ENCODE measurements around the gene TLE3.

TLE3 gene

DNA sequence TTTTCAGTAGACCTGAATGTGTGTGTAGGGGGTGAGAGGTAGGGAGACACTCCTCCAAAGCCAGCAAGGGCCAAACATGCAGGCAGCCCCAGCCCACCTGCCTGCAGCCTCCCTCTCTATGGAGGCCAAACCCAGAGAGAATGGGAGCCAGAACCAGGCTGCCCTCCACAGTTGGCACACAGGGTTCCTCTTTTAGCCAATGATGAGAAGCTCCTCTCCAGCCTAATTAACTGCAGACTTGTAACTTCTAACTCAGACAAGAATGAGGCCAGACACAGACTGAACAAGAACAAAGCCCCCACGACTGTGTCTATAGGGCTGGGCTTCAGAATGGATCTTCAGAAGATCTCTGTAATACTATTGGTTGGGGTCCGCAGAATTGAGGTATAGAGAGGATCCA lies 12.3 kb upstream of the TLE3 start:
- Histone ChIP-seq H3K36me3 (ENCODE audit: control insufficient read depth in 2 of 2, insufficient read depth in 2 of 2, low read length in 2 of 2) (no peaks in the 10 kb centered on the region), H3K9me3 (ENCODE audit: control insufficient read depth in 2 of 2, low read length in 2 of 2) (no peaks in the 10 kb centered on the region), H3K4me3 (ENCODE audit: low read length in 2 of 2) (no peak overlapping the region), H3K27me3 (ENCODE audit: control insufficient read depth in 1 of 2, insufficient read depth in 2 of 2, low read length in 2 of 2) (no peaks in the 10 kb centered on the region), H3K4me1 (ENCODE audit: control insufficient read depth, insufficient read depth, low read length) (peaks cover 12% of the 10 kb centered on the region), H3K9ac (ENCODE audit: low read length in 2 of 2) (no peak overlapping the region), H3K27ac (ENCODE audit: low read length) (no peak overlapping the region)

- H3K9me3 ChIP-seq (ENCODE audit: control insufficient read depth in 2 of 2, low read length in 2 of 2) = no peaks in the 10 kb centered on the region
- H3K4me3 ChIP-seq (ENCODE audit: low read length in 2 of 2) = no peak overlapping the region
- no peak overlapping the region for H3K27ac ChIP-seq (ENCODE audit: low read length)
- no peaks in the 10 kb centered on the region for H3K36me3 ChIP-seq (ENCODE audit: control insufficient read depth in 2 of 2, insufficient read depth in 2 of 2, low read length in 2 of 2)
- no peaks in the 10 kb centered on the region for H3K27me3 ChIP-seq (ENCODE audit: control insufficient read depth in 1 of 2, insufficient read depth in 2 of 2, low read length in 2 of 2)
- peaks cover 12% of the 10 kb centered on the region for H3K4me1 ChIP-seq (ENCODE audit: control insufficient read depth, insufficient read depth, low read length)
- H3K9ac ChIP-seq (ENCODE audit: low read length in 2 of 2) = no peak overlapping the region
Observed at GRCh38 chr15:70109531-70109930, 11.8 kb upstream of the TLE3 start.

GRCh38 chr15:70103880-70104626 lies 6.3 kb upstream of the TLE3 start:
- H3K27ac ChIP-seq (ENCODE audit: low read length) = no peak overlapping the region
- no peak overlapping the region for H3K9ac ChIP-seq (ENCODE audit: low read length in 2 of 2)
- H3K36me3 ChIP-seq (ENCODE audit: control insufficient read depth in 2 of 2, insufficient read depth in 2 of 2, low read length in 2 of 2) = no peaks in the 10 kb centered on the region
- H3K4me1 ChIP-seq (ENCODE audit: control insufficient read depth, insufficient read depth, low read length) = peaks cover 19% of the 10 kb centered on the region
- no peaks in the 10 kb centered on the region for H3K9me3 ChIP-seq (ENCODE audit: control insufficient read depth in 2 of 2, low read length in 2 of 2)
- H3K27me3 ChIP-seq (ENCODE audit: control insufficient read depth in 1 of 2, insufficient read depth in 2 of 2, low read length in 2 of 2) = no peaks in the 10 kb centered on the region
- H3K4me3 ChIP-seq (ENCODE audit: low read length in 2 of 2) = no peak overlapping the region

DNA sequence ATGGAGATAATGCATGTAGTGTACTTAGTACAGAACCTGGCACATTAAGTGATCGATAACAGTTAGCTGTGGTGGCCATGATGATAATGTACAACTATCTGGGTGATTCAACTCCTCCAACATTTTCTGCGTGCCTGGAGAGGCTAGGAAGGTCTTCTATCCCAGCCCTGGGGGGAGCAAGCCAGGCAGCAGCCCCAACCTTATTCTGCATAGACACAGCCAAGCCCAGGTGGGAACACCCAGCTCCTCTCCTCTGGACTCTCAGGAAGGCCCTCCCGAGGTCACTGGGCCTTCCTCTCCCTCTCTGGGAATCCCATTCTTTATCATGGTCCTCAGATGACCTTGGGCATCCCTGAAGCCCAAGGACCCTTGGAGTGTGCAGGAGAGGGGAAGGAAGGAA lies 5.1 kb upstream of the TLE3 start:
- no peak overlapping the region for H3K27ac ChIP-seq (ENCODE audit: low read length)
- H3K4me3 ChIP-seq (ENCODE audit: low read length in 2 of 2) = no peak overlapping the region
- peaks cover 28% of the 10 kb centered on the region for H3K4me1 ChIP-seq (ENCODE audit: control insufficient read depth, insufficient read depth, low read length)
- no peak overlapping the region for H3K9ac ChIP-seq (ENCODE audit: low read length in 2 of 2)
- H3K9me3 ChIP-seq (ENCODE audit: control insufficient read depth in 2 of 2, low read length in 2 of 2) = no peaks in the 10 kb centered on the region
- no peaks in the 10 kb centered on the region for H3K36me3 ChIP-seq (ENCODE audit: control insufficient read depth in 2 of 2, insufficient read depth in 2 of 2, low read length in 2 of 2)
- H3K27me3 ChIP-seq (ENCODE audit: control insufficient read depth in 1 of 2, insufficient read depth in 2 of 2, low read length in 2 of 2) = no peaks in the 10 kb centered on the region

GRCh38 chr15:70101459-70102113 lies 3.9 kb upstream of the TLE3 start:
- peak overlapping the region; percentile 52 to 66 for H3K4me3 ChIP-seq (ENCODE audit: low read length in 2 of 2)
- no peaks in the 10 kb centered on the region for H3K9me3 ChIP-seq (ENCODE audit: control insufficient read depth in 2 of 2, low read length in 2 of 2)
- H3K4me1 ChIP-seq (ENCODE audit: control insufficient read depth, insufficient read depth, low read length) = peaks cover 28% of the 10 kb centered on the region
- no peaks in the 10 kb centered on the region for H3K27me3 ChIP-seq (ENCODE audit: control insufficient read depth in 1 of 2, insufficient read depth in 2 of 2, low read length in 2 of 2)
- H3K27ac ChIP-seq (ENCODE audit: low read length) = peak overlapping the region; percentile 55
- H3K9ac ChIP-seq (ENCODE audit: low read length in 2 of 2) = peak overlapping the region in 1 of 2 donors; percentile 32
- H3K36me3 ChIP-seq (ENCODE audit: control insufficient read depth in 2 of 2, insufficient read depth in 2 of 2, low read length in 2 of 2) = no peaks in the 10 kb centered on the region

DNA sequence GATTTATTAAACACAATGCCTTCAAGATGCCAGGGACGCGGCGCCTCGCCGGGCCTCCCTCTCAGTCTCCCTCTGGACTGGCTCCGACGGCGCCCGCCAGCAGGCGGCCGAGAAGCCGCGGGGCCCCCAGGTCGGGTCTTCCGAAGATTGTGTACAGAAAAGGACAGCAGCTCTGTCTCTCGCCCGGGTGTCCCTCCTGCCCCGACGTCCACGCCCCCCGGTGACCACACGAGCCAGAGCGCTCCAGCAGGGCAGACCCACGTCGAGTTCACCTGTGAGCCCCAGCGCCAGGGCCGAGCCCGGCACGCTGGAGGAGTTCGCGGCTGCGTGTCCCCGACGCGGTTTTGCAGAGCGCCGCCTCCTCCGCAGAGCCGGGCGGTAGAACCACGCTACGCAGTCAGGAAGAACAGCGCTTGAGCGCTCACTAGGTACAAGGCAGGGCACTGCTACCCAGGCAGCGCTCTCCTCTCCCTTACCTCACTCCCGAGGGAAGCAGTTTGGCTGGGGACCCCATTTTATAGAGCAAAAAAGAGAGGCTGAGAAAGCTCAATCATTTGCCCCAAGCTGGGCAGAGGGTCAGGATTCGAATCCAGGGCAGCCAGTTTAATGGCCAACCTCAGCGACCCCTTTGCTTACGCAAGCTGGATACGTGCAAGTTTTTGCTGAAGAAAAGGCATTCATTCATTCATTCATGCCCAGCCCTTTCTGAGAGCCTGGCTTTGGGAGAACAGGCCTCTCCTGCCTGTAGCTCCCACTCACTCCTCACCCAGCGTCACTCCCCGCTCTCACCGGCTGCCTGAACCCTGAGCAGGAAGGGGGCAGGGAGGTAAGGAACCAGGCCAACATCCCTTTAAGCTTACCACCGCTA lies 3.0 kb upstream of the TLE3 start:
- peaks cover 28% of the 10 kb centered on the region for H3K4me1 ChIP-seq (ENCODE audit: control insufficient read depth, insufficient read depth, low read length)
- no peaks in the 10 kb centered on the region for H3K36me3 ChIP-seq (ENCODE audit: control insufficient read depth in 2 of 2, insufficient read depth in 2 of 2, low read length in 2 of 2)
- peak overlapping the region; percentile 55 for H3K27ac ChIP-seq (ENCODE audit: low read length)
- H3K9me3 ChIP-seq (ENCODE audit: control insufficient read depth in 2 of 2, low read length in 2 of 2) = no peaks in the 10 kb centered on the region
- H3K27me3 ChIP-seq (ENCODE audit: control insufficient read depth in 1 of 2, insufficient read depth in 2 of 2, low read length in 2 of 2) = no peaks in the 10 kb centered on the region
- peak overlapping the region; percentile 52 to 66 for H3K4me3 ChIP-seq (ENCODE audit: low read length in 2 of 2)
- peak overlapping the region; percentile 21 to 32 for H3K9ac ChIP-seq (ENCODE audit: low read length in 2 of 2)

DNA sequence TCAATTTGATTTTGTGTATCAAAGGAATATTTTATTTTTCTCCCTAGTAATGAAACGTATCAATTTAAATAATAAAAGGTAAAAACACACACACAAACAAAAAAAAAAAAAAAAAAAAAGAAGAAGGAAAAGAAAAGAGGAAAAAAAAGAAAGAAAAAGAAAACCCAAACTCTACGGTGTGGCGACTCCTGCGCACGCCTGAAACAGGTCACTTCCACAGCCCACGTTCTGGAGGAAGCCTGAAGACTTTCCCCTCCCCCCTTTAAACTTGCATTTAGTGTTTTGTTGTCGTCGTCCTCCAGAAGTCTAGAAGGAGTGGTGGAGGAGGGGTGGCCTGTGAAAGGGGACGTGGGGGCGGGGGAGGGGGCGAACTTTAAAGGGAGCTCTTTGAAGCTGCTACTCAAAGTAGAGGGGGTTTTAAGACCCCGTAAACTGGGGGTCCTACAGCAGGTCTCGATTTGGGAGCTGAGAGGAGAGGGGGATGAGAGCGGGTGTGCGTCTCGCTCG lies 2.3 kb upstream of the TLE3 start:
- no peaks in the 10 kb centered on the region for H3K27me3 ChIP-seq (ENCODE audit: control insufficient read depth in 1 of 2, insufficient read depth in 2 of 2, low read length in 2 of 2)
- H3K4me3 ChIP-seq (ENCODE audit: low read length in 2 of 2) = peak overlapping the region; percentile 52 to 66
- H3K36me3 ChIP-seq (ENCODE audit: control insufficient read depth in 2 of 2, insufficient read depth in 2 of 2, low read length in 2 of 2) = no peaks in the 10 kb centered on the region
- H3K9ac ChIP-seq (ENCODE audit: low read length in 2 of 2) = peak overlapping the region in 1 of 2 donors; percentile 32
- H3K9me3 ChIP-seq (ENCODE audit: control insufficient read depth in 2 of 2, low read length in 2 of 2) = no peaks in the 10 kb centered on the region
- no peak overlapping the region for H3K27ac ChIP-seq (ENCODE audit: low read length)
- H3K4me1 ChIP-seq (ENCODE audit: control insufficient read depth, insufficient read depth, low read length) = peaks cover 35% of the 10 kb centered on the region

GRCh38 chr15:70099167-70099966 lies 1.6 kb upstream of the TLE3 start:
- Histone ChIP-seq H3K4me1 (ENCODE audit: control insufficient read depth, insufficient read depth, low read length) (peaks cover 40% of the 10 kb centered on the region), H3K27ac (ENCODE audit: low read length) (peak overlapping the region; percentile 95), H3K4me3 (ENCODE audit: low read length in 2 of 2) (peak overlapping the region; percentile 58 to 88), H3K9ac (ENCODE audit: low read length in 2 of 2) (peak overlapping the region; percentile 66 to 86), H3K36me3 (ENCODE audit: control insufficient read depth in 2 of 2, insufficient read depth in 2 of 2, low read length in 2 of 2) (no peaks in the 10 kb centered on the region), H3K27me3 (ENCODE audit: control insufficient read depth in 1 of 2, insufficient read depth in 2 of 2, low read length in 2 of 2) (no peaks in the 10 kb centered on the region), H3K9me3 (ENCODE audit: control insufficient read depth in 2 of 2, low read length in 2 of 2) (no peaks in the 10 kb centered on the region)

DNA sequence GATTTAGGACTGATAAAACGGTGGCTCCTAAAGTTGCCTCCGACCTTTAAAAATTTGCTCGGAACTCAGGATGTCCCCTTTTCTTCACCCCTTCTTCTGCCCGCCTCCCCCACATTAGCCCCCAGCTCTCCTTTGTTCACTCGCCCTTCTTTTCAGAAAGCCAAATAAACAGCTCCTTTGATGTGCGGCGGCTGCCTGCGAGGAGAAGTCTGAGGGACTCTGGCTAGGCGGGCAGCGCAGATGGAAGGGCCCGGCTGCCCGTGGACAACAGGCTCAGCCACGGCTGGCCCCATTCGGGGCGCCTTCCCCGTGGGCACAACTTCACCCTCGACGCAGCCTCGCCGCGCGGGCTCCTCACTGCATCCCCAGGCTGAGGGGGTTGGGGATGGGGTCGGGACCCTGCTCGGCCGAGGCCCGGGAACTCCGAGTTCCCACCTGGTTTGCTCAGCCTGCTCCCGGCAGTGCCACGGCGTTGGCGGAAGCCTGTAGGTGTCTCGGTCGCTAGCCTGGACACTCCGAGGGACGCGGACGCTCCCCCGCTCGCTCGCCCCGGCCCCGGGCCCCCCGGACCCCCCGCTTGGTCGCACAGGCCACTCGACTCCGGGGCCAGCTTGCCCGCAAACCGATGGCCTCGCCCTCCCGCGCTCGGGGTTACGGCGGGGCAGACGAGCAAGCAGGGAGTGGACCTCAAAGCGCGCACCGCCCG lies 897 bp upstream of the TLE3 start:
- Histone ChIP-seq H3K4me1 (ENCODE audit: control insufficient read depth, insufficient read depth, low read length) (peaks cover 42% of the 10 kb centered on the region), H3K9me3 (ENCODE audit: control insufficient read depth in 2 of 2, low read length in 2 of 2) (no peaks in the 10 kb centered on the region), H3K27me3 (ENCODE audit: control insufficient read depth in 1 of 2, insufficient read depth in 2 of 2, low read length in 2 of 2) (no peaks in the 10 kb centered on the region), H3K27ac (ENCODE audit: low read length) (peak overlapping the region; percentile 95), H3K9ac (ENCODE audit: low read length in 2 of 2) (peak overlapping the region; percentile 66 to 86), H3K4me3 (ENCODE audit: low read length in 2 of 2) (peak overlapping the region; percentile 58 to 88), H3K36me3 (ENCODE audit: control insufficient read depth in 2 of 2, insufficient read depth in 2 of 2, low read length in 2 of 2) (no peaks in the 10 kb centered on the region)

Data from stomach smooth muscle (tissue), 2 donors.